ENCODE results near the gene ARID1A. TPM values are rescaled to one million over a fixed set of nuclear protein-coding genes. Genes with fewer than 3 reads are reported as not detected.

ARID1A gene
- total RNA-seq, 1 donor from 2014 or later = 38.7 TPM

DNA sequence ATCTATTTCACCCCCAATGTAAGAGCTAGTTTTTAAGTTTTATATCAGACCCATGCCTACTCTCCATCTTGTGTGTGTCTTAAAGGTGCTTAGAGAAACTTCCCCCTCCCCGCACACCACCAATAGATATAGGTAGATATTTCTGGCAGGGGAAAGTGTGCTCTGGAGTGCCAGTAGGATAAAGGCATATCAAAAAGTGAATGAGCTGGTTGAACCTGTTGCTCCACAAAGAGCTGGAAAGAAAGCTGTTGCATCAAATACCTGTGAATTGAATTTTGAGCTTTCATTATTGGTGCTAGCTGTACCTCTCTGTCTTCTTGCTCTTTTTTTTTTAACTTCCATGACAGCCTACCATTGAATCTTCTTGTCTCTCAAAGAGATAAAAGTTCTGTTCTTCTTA, 32.8 kb downstream of the ARID1A start:
- peak; percentile 44 for DNase-seq

DNA sequence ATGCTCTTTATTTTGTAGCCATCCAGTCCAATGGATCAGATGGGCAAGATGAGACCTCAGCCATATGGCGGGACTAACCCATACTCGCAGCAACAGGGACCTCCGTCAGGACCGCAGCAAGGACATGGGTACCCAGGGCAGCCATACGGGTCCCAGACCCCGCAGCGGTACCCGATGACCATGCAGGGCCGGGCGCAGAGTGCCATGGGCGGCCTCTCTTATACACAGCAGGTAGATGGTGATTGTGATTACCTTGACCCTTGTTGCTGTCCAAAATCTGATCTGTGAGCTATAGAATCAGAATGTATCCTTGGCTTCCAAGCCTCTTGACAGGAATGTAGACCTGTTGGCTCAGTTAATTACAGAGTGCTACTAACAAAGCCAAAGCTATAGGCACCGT, 33.8 kb downstream of the ARID1A start:
- DNase-seq = no peak

DNA sequence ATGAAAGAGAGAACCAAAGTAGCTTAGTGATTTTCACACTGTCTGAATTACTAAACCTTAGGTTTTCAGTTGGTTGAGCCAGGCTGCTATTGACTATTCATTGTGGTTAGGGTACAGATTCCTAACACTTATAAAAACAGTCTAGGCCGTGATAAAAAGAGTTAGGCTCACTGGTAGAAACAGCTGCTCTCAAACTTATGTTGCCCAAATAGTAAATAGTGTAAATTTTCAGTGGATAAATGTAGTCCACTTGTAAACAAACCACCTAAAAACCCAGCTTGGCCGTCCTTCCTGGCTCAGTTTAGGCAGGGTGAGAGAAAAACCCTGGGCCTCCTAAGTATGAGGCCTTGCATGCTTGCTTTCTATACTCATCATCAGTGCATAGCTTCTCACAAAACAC, 34.9 kb downstream of the ARID1A start:
- DNase-seq = no peak

DNA sequence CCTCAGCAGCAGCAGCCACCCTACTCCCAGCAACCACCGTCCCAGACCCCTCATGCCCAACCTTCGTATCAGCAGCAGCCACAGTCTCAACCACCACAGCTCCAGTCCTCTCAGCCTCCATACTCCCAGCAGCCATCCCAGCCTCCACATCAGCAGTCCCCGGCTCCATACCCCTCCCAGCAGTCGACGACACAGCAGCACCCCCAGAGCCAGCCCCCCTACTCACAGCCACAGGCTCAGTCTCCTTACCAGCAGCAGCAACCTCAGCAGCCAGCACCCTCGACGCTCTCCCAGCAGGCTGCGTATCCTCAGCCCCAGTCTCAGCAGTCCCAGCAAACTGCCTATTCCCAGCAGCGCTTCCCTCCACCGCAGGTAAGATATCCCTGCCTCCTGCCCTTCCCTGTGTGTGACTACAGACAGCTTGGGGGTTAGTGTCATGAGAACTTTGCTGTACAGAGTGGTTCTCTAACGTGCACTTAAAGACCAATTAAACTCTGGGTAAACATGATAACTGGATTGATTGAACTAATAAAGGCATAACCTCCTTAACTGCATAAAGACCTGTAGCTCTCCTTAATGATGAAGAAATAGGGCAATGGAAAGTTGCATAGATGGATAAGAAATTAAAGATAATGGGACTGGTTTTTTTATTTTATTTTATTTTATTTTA, 35.6 kb downstream of the ARID1A start:
- no peak for DNase-seq

DNA sequence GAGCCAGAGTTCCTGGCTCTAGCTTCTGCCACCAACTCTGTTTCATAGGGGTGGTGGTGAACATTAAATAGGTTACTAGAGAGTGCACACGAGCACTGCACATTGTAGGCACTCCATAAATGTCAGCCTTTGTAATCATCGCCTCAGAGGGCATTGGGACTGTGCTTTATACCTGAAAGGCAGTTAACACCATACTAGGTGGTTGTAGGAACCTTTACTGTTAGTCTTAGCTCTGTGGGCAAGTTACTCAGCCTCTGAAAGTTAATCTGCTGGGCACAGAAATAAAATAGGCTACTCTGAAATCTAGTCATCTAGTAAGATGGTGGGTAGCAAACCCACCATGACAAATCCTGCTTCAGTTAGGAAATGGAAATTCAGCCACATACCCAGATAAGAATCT, 37.6 kb downstream of the ARID1A start:
- DNase-seq = no peak

DNA sequence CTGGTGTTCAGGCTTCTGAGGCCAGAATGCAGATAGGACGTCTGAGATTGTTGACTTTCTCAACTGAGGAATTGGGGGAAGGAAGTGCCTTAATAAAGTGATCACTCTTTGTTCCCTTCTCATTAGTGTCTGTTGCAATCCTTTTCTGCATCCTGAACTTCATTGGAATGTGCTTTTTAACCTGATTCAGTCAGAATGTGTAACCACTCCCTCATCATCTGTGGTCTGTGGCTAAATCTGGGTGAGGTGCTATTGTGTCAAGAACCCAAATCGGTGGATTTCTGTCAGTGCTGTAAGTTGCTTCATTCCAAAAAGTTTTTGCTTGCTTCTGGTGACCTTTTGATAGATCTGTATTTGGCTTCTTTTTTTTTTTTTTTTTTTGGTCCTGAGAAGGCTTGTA, 38.2 kb downstream of the ARID1A start:
- DNase-seq = no peak

DNA sequence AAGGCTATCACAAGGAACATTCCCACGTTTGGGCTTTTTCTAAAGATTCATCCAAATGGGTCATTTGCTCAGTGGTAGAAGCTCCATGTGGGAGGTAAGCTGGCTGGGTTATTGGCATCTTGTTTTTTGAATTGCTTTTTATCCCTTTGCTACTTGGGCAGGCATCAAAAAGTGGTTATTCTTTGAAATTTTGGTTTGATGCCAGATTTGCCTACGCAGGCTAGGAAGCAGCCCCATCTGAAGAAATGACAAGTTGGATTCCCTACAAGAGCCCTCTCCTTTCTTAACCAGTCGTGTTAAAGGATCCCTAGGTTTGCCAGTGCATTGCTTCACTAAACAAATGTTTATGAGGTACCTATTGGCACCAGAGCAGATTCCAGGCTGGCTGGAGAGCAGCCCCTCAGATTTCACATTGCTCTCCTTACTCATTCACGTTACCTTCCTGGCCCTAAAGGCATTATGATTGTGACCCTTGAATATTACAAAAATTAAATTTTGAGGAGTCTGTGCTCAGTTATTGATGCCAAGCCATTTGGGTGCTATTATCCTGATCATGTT, 38.8 kb downstream of the ARID1A start:
- DNase-seq = no peak

DNA sequence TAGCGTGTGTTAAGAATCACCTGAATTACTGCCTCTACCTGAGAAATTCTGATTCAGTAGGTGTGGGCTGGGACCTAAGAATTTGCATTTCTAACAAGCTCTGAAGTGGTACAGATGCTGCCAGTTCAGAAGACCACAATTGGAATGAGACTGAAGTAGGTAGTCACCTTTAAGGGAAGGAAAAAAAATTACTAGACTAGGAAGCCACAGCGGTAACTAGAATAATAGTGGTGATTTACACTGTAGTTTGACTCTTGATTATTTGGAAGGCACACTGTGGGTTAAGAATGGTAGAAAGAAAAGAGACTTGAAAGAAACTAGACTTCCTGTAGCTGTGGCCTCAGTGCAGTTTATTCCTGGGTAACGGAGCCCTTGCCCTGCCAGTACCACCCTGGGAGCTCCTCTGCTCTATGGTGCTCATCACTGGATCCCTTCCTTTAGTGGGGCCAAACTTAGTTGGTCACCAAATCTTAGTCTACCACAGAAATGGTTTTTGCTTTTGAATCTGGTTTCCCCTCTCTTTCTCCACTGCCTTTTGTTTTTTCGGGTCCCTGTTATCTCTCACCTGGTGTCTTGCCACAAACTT, 43.6 kb downstream of the ARID1A start:
- no peak for DNase-seq

DNA sequence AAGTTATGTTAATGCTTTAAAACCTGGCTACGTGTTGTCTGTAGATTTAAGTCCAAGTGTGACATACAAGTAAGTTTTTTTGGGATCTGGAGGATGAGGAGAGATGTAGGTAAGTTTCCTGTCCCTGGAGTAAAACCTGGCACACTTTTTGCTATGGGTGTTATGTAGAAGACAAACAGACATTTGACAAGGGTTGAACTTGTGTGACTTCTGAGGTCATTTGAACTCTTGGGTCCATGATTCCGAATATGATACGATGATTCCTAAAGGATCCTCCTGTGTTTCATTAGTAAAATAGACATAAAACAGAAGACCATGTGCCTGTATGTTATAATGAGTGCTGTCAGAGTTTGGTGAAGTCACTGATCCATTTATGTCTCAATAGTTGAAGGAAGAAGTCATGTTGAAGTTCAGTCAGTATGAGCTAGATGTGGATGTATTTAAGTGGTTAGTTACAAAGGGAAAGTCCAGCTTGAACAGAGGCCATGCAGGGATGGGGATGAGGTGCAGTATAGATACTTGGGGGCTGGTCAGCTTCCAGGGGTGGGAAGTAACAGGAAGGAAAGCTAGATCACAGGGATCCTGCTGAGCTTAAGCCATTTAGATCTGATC, 44.3 kb downstream of the ARID1A start:
- DNase-seq = peak; percentile 40

DNA sequence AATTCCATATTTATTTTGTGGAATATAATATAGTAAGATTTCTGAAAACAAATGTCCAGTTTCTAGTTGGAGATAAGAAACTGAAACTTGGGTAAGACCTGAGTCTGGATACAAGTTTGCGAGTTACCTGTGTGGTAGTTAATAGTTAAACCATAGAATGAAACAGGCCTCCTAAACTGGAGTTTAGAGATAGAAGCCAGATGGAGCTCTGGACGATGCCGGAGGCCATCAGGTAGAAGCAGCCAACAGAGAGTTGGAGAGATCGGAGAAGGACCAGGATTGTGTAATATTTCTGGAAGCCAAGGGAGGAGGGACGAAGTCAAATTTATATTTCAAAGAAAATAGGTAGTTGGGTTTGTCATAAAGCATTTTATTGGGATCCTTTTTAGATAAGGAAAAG, 45.1 kb downstream of the ARID1A start:
- DNase-seq = no peak

DNA sequence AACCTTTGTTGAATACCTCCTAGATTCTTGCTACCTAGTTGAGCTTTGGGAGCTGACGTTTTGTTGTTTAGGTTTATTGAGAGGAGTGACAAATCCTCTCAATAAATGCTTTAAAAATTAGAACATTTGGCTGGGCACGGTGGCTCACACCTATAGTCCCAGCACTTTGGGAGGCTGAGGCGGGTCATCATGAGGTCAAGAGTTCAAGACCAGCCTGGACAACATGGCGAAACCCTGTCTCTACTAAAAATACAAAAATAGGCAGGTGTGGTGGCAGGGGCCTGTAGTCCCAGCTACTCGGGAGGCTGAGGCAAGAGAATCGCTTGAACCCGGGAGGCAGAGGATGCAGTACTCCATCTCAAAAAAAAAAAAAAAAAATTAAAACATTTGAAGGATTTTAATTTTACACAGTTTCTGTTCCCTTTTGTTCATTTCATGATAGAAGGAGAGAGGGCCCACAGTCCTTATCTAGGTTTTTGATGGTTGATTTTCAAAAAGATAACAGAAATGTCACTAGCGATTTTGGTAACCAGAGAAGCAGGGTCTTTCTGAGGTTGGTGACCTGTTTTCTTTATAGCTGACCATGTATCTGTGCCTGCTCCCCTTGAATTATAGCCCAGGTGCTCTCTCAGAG, 47.7 kb downstream of the ARID1A start:
- no peak for DNase-seq

DNA sequence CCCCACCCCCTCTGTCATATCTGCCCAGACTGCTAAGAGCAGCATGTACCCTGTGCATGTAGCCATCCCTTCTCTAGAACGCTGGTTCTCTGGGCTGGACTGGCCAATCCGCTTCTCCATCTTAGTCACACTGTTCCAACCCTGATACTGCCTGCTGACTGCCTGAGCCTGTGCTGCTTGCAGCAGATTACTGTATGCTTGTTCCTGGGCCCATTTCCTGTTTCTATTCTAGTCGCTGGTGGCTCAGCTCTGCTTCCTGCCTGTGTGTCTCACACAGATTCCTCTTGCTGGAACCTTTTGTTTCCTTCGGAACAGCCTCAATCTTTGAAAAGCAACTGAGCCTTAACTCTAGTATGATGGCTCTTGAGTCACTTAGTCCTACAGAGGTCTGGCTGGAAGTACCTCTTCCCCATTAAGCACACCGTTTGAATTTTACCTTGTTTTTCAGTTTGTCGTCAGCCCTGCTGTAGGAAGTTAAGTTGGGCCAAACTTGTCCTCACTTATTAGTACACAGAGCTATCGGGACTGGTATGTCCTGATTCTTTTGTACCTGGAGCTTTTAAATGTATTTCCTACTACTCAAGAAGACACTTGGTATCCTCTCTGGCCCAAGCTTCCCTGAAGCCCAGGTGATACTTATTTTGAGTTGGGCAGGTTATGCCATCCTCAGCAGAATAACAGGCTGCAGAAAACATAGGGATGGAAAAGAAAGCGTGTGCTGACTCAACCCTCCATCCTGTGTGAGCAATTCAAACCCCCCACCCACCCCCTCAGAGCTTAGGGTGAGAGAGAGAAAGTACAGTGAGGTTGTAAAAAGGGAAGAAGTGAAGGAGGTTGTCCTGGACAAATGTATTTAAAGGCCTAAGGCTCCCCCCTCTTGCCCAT, 48.5 kb downstream of the ARID1A start:
- DNase-seq = peak; percentile 38

DNA sequence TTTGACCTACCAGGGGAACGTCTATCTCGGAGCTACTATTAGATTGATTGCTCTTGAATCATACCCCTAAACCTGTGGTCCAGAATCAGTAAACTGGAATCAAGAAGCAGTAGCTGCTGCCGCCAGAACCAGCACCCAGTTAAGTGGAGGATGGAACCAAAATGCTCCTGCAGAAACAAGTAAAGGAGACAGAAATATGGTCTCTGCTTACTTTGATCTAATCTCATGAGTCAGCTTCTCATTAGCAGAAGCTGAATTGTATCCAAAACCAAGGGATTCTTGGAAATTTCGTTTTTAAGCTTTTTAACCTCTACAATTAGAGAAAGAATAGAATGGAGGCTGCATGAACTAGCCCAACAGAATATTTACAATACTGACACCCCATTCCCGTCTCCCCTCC, 49.4 kb downstream of the ARID1A start:
- no peak for DNase-seq

DNA sequence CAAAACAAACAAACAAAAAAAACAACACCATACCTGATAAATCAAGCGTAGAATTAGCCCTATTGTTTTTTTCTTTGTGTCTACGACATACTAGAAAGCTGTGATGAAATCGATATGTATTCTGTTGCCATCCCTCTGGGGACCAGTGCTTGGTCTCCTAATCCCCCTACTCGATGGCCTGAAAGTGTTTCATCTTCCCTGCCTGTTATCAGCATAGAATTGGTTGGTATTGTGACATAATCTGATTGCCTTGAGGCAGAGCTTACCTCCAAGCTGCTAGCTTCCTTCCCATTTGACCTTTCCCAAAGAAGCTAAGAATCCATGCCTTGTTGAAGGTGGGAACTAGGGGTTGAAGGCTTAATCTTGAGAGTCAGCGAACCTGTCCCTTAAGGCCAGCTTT, 51.2 kb downstream of the ARID1A start:
- no peak for DNase-seq

DNA sequence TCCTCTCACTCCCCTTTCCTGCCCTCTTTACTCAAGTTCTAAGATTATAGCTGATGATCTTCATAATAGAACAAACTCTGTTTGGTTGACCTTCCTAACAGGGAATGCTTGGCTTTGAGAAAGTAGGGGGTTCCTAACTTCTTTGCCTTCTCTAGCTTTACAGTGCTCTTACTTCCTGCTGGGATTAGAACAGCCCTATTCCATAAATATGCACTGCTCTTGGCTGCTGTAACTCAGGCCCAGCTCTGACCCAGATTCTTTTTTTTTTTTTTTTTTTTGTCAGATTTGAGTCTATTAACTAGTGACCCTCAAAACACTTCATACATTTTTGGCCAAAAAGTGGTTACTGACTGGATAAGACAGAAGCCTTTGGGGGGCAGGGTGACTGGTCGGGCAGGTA, 52.5 kb downstream of the ARID1A start:
- no peak for DNase-seq

DNA sequence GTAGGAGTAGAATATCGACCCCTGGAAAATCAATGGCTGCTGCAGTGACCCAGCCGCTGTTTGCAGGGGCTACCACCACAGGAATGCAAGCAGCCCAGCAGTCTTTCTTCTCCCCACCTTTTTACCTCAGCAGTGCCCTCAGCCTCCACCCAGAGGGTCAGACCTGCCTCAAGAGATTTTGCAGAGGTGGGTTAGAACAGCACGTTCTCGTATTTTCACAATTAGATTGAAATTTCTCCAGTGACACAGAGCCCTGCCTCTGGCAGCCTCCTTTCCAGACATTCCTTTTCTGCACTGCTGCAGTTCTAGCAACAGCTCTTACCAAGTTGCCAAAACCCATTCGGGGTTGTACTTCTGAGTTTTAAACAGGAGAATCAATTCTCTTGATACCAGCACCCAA, 53.6 kb downstream of the ARID1A start:
- DNase-seq = no peak

DNA sequence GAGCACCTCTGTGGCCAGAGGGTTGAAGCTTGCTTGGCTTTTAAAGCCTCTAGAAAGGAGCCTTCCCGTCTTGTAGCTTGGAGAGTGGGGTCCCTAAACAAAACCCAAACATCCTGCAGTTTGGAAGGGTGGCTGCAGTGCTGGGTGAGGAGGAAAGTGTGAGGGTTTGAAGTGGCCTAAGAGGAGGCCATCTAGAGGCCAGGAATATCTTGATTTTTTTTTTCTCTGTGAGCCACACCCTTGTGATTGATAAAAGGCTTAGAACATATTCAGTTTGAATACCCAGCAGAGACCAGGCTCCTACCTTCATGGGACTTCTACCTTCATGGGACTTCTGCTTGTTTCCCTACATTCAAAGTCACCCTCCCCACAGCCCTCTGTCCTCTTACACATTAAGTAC, 54.6 kb downstream of the ARID1A start:
- no peak for DNase-seq

DNA sequence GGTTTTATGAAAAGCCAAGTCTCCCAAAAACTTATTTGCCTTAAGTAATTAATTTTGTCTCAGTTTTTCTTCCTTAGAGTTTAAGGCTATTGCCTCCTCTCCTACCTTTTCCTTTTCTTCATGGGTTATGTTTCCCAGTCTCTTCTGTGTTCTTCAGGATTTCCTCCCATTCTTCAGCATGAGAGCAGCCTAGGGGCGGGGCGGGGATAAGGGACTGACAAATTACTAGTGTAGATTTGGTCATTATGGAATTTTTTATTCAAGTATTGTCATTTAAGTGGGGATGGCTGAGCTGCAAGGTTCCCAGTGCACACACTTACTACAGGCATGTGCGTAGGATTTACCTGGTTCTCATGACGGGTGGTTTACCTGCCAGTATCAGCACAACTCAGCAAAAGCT, 56.7 kb downstream of the ARID1A start:
- DNase-seq = no peak

DNA sequence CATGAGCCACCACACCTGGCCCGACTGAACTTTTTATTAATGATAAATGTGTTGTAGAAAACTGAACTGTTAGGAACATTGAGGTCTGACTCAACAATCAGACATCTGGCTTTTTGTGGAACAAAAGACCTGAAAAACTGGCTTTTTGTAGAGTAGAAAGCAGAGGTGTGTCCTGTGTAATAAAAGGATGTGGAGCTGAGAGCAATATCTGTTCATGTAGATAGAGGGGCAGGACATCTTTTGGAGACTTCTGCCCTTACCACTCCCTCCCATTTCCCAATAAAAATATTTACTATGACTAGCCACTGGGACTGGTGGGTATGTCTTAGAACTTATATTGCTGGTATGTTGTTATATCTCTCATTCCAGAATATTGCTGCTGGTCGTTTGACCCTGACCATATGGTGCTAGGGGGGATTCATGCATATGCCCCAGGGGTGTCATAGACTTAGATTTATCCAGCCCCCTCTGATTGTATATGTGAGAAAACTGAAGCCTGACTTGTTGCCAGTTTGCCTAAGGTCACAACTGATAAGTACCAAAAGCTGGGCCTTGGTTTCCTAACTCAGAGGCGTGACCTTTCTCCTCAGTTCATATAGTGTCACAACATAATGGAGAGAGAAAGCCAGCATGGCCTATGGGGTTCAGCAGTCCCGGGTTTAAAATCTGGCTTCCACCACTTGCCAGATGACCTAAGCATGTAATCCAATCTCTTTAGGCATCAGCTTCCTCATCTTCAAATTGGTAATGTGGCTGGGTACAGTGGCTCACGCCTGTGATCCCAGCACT, 58.5 kb downstream of the ARID1A start:
- DNase-seq = no peak

DNA sequence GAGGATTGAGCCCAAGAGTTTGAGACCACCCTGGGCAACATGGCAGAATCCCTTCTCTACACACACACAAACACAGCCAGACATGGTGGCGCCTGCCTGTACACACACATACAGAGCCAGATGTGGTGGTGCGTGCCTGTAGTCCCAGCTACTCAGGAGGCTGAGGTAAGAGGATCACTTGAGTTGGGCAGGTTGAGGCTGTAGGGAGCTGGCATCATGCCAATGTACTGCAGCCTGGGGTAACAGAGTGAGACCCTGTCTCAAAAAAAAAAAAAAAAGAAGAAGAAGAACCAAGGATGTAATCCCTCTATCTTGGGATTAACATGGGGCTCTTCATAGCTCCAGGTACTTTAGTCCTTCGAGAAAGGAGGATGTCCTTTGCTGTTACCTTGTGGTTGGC, 62.5 kb downstream of the ARID1A start:
- no peak for DNase-seq

DNA sequence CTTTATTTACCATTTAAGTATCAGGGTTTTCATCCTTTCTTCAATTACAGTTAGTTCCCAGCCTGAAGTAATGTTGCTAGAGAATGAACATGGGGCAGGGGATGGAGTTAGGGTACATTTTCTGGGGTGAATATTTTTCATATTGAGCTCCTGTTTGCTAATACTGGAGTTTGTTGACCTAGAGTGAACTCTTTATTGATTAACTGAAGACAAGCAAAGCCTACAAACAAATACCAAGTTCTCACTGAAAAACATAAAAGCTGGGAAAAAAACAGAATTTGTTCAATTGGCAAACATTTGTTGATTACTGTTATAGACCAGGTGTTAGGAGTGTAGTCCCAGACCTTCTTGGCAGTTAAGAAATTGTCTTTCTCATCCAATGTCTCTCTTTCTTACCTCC, 63.7 kb downstream of the ARID1A start:
- no peak for DNase-seq

All from tongue (tissue), 2 donors.